ENCODE measurements around the gene FAT1.
"Not testable (repeated sequence)": the region's sequence is repeated elsewhere in the genome, so short reads cannot be mapped to it uniquely, and the experiment has no call there.

FAT1 gene, protein sequence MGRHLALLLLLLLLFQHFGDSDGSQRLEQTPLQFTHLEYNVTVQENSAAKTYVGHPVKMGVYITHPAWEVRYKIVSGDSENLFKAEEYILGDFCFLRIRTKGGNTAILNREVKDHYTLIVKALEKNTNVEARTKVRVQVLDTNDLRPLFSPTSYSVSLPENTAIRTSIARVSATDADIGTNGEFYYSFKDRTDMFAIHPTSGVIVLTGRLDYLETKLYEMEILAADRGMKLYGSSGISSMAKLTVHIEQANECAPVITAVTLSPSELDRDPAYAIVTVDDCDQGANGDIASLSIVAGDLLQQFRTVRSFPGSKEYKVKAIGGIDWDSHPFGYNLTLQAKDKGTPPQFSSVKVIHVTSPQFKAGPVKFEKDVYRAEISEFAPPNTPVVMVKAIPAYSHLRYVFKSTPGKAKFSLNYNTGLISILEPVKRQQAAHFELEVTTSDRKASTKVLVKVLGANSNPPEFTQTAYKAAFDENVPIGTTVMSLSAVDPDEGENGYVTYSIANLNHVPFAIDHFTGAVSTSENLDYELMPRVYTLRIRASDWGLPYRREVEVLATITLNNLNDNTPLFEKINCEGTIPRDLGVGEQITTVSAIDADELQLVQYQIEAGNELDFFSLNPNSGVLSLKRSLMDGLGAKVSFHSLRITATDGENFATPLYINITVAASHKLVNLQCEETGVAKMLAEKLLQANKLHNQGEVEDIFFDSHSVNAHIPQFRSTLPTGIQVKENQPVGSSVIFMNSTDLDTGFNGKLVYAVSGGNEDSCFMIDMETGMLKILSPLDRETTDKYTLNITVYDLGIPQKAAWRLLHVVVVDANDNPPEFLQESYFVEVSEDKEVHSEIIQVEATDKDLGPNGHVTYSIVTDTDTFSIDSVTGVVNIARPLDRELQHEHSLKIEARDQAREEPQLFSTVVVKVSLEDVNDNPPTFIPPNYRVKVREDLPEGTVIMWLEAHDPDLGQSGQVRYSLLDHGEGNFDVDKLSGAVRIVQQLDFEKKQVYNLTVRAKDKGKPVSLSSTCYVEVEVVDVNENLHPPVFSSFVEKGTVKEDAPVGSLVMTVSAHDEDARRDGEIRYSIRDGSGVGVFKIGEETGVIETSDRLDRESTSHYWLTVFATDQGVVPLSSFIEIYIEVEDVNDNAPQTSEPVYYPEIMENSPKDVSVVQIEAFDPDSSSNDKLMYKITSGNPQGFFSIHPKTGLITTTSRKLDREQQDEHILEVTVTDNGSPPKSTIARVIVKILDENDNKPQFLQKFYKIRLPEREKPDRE (N-terminal part only)

DNA sequence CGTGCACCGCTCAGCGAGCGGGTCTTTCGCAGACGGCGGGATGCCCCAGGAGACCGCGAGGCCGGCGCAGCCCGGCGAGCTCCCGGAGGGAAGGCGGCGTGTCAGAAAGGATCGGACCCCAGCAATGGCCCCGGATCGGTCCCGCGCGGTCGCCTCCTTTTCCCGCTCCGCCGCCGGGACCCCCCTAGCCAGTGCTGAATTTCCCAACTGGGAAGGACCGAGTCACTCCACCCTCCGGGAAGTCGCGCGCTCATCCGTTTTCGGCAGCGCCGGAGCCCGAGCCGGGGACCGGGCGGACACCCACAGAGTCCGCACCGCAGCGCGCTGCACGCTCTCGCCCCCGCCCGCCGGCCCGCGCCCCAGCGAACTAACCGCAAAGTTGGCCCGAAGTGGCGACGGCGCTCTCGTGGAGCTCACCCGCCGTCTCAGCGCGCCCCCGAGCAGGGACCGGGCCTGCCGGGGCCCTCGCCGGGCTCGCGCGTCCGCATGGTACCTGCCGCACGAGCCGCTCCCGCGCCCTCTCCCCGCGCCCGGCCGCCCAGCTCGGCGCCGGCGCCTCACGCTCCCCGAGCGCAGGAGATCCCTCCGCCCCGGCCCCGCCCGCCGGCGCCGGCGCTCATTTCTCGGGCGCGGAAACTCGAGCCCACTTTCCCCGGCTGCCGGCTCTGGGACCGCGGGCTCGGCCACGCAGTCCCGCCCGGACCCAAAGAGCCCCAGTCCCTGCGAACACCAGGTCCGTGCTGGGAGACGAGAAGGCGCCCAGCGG lies at the start of gene FAT1:
Gene FAT1, minus strand, starts transcription at position 565 of the 766 bp plus-strand sequence. CDS start 14,029 bp downstream, outside the sequence.
- DNase-seq (ENCODE audit: low read depth in 2 of 3, low spot score in 1 of 3): no peak

DNA sequence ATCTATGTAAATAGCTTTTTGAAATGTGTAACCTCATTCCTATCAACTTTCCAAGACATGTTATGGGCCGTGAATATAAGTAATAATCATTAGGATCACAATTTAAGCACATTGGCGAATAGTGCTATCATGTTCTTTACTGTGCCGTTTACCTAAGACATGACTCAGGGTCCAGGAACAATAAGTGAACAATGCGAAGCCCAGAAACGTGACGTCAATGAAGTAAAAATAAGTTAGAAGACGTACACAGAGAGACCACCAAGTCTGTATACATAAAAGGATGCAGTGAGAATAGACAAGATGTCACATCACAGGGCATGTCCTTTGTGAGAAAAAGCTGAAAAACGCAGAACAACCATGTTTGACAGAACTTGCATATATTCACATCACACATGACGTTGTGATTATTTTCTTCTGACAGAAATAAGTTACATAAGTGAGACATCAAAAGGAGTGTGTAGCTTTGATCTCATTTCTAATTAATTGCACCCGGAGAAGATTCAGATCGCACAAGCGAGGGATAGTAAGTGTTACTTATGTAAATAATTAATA lies 49.4 kb upstream of the FAT1 start:
- no peak for DNase-seq (ENCODE audit: low read depth in 2 of 3, low spot score in 1 of 3)

DNA sequence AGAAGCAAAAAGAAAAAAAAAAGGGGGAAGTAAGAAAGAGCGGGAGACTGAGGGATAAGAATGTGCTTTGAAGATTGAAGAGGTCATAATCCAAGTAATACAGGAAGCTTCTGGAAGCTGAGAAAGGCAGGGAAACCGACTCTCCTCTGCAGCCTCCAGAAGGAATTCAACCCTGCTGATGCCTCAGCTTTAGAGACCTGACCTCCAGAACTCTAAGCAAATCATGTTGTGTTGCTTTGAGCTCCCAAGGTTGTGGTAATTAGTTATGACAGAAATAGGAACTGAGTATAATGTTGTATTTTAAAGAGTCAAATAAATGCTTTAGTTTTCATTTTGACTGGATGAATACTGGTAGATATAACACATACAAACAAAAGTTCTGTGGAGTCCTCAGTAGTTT lies 48.0 kb upstream of the FAT1 start:
- no peak for DNase-seq (ENCODE audit: low read depth in 2 of 3, low spot score in 1 of 3)

DNA sequence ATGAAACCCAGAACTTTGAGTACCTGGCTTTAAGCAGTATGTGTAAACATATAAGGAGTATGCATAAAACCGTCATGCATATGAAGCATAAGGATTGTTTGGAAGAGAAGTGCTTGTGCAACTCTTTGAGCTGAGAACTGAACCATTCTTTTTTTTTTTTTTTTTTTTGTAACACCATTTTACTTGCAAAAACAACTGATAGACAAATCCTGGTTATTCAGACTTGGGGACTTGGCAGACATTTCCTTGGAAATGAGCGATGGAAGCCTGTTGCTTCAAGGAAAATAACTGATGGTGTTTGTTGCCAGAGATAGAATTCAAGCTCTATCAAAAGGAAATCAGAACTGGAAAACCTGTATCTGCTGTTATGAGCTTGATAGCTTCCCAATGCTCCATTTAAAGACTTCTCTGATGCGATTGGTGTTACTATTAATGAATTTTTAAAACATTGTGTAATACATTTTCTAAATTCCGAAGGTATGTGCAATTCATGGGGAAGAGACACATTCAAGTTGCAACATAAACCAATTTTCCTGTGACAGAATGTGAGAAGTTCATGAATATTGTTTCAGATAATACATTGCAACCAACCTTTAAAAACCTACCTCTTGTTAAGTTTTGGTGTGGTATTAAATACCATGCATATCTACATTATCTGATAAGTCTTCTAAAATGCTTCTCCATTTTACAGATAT lies 47.0 kb upstream of the FAT1 start:
- no peak for DNase-seq (ENCODE audit: low read depth in 2 of 3, low spot score in 1 of 3)

DNA sequence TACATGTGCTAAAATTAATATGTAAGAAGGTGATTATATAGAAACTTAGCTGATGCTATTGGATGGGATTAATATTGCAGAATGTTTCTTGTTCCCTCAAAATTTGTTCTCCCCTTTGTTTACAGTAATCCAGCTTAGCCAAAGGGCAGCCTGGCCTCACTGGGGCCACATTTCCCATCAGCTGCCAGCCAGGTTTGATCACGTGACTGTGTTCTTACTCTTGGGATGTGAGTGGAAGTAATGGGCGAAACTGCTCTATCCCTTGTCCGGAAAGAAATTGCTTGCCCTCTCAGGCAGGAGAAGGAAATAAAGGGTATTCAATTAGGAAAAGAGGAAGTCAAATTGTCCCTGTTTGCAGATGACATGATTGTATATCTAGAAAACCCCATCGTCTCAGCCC lies 44.1 kb upstream of the FAT1 start:
- no peak for DNase-seq (ENCODE audit: low read depth in 2 of 3, low spot score in 1 of 3)

DNA sequence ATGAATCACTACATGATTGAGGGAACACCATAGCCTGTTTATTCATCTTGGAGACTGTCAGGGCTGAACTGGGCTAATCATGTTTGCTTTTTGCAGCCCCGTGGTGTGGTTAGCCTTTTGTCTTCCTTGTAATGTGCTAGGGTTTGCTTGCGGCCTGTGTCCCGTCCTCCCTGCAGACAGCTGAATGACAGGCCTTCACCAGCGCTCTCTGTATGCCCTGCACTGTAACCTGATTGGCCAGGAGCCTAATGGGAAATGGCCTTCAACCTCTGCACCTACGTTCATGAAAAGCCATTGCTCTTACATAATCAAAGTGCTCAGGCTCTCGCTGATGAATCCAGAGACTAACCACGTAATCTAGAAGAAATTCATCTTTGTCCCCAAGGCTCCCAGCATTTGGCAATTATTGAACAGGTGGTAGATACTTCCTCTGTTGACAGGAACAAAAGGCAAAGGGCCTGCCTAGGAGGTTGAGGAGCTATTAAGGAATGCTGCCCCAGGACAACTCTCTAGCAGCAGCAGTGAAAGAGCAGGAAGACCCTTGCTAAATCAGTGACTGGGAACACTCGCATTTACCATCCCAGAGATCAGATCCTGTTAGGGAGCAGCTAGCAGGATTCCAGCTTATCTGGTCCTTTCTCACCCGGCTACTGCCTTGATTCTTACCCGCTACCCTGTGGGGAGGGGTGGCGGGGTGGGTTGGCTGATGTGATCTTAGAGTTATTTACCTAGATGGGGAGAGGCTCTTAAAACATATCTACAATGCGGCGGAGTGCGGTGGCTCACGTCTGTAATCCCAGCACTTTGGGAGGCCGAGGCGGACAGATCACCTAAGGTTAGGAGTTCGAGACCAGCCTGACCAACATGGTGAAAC lies 42.3 kb upstream of the FAT1 start:
- no peak for DNase-seq (ENCODE audit: low read depth in 2 of 3, low spot score in 1 of 3)

DNA sequence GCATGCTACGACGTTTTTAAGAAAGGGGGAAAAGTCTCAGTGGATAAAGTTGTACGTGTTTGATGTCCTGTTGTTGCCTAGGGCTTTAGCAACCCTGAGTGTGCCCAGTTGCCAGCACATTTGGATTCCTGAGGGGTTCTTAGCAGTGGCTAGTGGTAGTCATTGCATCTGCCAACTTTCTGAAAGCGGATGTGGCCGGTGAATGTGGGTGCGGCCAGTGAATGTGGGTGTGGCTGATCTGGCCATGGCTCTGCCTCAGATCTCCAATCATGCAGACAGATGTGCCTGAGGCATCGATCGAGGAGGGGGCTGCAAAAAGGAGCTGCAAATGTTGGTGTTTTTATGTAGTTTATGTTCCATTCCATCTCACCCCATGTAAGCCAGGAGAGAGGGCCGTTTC lies 41.5 kb upstream of the FAT1 start:
- no peak for DNase-seq (ENCODE audit: low read depth in 2 of 3, low spot score in 1 of 3)

DNA sequence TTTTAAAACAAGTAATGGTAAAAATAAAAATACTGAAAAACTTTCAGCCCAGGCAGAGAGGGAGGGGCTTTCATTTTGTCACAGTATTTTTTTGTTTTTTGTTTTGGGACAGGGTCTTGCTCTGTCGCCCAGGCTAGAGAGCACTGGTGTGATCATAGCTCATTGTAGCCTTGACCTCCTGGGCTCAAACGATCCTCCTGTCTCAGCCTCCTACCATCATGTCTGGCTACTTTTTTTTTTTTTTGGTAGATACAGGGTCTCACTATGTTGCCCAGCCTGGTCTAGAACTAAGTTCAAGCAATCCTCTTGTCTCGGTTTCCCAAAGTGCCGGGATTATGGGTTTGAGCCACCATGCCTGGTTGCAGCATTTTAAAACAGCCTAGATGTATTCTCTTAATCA lies 40.8 kb upstream of the FAT1 start:
- DNase-seq (ENCODE audit: low read depth in 2 of 3, low spot score in 1 of 3): no peak

DNA sequence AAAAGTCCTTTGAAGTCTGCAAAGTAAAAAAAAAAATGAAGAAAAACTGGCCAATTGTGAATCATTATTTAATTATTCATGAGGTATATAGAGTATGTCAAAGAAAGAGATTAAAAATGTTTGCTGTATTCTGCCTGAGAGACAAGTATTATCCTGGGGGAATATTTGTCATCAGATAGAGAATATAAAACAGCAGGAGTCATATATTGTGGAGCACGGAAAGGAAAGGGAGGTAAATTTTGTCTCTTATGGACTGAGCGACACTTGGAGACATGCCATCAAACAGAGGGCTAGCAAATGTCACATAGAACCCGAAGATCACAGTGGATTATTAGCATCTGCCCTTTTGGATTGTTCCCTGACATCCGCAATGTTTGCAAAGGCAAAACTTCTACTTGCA lies 39.2 kb upstream of the FAT1 start:
- no peak for DNase-seq (ENCODE audit: low read depth in 2 of 3, low spot score in 1 of 3)

DNA sequence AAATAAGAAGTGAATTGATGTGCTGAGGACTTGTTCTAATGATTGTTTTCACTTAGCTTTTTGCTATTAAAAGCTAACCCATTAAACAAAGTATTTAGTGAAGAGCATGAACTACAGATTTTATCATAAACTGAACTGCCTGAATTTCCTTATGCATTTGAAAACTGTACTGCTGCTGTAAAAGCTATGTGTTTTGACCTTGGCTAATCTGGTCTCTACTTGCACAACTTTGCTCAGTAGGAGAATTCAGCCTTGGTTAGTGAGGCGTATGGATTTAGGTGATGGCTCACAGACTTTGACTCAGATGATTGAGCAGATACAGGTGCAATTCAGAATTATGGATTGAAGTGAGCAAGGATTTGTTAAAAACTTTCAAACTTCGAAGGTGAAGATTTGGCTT lies 38.7 kb upstream of the FAT1 start:
- no peak for DNase-seq (ENCODE audit: low read depth in 2 of 3, low spot score in 1 of 3)

DNA sequence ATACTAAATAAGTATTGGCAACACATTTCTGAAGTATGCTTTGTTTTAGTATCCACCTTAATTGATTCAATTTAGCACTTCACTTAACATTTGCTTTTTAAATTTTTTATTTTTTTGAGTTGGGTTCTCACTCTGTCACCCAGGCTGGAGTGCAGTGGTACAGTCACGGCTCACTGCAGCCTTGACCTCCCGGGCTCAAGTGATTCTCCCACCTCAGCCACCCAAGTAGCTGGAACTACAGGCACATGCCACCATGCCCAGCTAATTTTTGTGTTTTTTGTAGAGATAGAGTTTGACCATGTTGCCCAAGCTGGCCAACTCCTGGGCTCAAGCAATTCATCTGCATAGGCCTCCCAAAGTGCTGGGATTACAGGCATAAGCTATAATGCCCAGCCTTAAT lies 38.3 kb upstream of the FAT1 start:
- not testable (repeated sequence) for DNase-seq (ENCODE audit: low read depth in 2 of 3, low spot score in 1 of 3)

DNA sequence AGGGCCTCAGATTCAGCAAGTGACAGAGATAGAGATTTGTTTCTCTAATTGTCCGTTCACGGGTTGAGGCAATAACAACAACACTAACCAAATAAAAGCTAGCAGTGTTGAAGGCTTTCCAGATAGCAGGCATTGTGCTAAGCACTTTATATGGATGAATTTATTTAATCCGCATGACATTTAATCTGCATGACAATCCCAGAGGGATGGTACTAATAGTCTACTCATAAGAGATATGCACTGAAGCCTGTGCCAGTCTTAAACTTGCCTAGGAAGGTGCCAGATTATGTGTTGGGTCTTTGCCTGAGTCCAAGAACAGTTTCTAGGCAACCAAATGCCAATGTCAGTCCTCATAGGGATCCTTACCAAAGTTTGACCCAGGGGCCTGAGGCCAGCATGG lies 37.7 kb upstream of the FAT1 start:
- DNase-seq (ENCODE audit: low read depth in 2 of 3, low spot score in 1 of 3): no peak

DNA sequence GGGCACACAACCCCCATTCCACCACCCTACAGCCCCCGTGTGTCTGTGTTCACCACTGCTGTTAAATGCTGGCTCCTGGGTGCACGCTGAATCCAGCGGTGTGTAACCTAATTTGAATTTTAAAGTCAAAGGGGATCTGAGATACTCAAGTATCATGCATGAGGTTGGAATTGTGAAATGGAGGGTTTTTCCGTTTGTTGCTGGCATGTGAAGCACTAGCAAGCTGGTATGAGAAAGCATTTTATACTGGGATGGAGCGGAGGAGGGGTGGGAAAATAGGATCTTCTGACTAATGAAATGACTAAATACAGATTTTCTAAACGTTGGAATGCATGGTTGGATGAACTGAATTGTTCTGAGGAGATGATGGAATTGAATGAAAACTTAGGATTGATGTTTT lies 36.9 kb upstream of the FAT1 start:
- DNase-seq (ENCODE audit: low read depth in 2 of 3, low spot score in 1 of 3): no peak

DNA sequence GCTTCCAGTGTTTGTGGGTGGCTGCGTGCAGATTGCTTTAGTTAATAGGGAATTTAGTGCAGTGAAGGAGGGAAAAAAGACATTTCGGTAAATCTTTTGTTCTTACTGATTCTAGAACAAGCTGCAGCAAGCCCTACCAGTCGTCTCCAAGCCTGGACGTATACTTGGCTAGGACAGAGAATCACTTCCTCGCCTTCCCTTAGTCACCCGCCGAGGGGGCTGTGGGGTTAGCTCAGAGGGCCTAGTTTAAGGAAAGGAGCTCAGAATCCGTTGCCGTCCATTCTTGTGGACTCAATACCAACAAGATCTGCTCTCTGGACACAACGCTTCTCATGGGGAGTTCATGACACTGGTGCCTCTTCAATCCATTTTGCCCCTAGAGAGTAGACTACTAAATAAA lies 36.3 kb upstream of the FAT1 start:
- no peak for DNase-seq (ENCODE audit: low read depth in 2 of 3, low spot score in 1 of 3)

DNA sequence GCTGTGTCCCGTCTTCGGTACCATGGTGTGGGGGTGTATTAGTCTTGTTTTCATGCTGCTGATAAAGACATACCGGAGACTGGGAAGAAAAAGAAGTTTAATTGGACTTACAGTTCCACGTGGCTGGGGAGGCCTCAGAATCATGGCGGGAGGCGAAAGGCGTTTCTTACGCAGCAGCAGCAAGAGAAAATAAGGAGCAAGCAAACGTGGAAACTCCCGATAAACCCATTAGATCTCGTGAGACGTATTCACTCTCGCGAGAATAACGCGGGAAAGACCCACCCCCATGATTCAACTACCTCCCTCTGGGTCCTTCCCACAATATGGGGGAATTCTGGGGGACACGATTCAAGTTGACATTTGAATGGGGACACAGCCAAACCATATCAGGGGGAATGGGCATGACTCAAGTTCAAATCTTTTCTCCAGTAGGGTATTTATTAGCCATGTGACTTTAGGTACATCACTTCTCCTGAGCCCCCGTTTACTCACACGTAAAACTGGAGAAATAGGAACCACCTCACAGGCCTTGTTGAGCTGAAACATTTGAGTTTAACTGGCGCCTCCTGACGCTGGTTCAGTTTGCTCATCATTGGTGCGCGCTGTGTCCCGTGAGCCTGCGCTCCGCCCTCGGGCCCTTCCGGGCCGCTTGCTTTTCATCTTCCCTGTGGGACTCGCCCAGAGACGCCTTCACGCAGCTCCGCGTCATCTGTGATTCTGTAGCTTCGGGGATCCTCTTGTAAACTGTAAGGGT lies 35.5 kb upstream of the FAT1 start:
- no peak for DNase-seq (ENCODE audit: low read depth in 2 of 3, low spot score in 1 of 3)

DNA sequence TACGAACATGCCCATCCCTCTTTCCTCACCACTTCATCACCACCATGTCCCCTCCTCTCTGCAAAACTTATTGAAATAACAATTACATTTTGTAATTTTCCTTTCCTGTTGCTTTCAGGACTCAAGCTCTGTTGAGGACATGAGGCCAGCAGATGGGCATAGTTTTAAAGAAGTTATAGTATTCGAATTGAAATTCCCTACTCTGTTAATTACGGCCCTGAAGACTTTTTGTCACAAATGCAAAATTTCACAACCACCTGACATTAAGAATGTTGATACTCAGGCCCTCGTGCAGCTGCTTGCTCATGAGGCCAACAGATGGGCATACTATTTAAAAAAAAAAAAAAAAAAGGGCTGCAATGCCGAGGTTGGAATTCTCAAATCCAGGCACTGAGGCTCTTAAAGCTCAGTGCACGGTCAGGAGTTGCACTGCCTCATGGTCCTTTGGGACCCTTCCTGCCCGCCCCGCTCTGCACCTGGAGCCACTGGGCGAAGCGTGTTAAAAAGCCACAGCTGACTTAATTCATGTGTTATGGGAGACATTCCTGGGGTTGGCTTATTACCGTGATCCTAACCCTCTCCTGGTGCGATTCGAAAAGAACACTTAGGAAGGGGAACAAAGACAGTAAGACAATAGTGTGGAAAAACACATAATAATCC lies 34.2 kb upstream of the FAT1 start:
- no peak for DNase-seq (ENCODE audit: low read depth in 2 of 3, low spot score in 1 of 3)

DNA sequence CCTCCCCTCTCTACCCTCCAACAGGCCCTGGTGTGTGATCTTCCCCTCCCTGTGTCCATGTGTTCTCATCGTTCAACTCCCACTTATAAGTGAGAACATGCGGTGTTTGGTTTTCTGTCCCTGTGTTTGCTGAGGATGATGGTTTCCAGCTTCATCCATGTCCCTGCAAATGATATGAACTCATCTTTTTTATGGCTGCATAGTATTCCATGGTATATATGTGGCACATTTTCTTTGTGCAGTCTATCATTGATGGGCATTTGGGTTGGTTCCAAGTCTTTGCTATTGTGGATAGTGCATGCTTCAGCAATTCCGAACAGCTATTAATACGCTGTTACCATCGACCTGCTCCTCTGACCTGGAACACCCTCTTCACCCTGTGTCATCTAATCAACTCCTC lies 32.9 kb upstream of the FAT1 start:
- DNase-seq (ENCODE audit: low read depth in 2 of 3, low spot score in 1 of 3): not testable (repeated sequence)
